H7 (cell line): Measurements from ENCODE around the gene CCDC121. TPM values are rescaled to one million over a fixed set of nuclear protein-coding genes. Genes with fewer than 3 reads are reported as not detected.
A peak's percentile ranks its signal among the peaks of the same experiment; 100 is the strongest.

ENCODE experiments used
- DNase-seq: peaks from one replicate; pipeline ENCODE4 v3.0.0; 2012
- H3K27me3 ChIP-seq: 2 replicates; pipeline ENCODE4 v1.6.0; 2011; ENCODE audit warnings: mild to moderate bottlenecking, low read length; ENCODE audit not compliant: control insufficient read depth, insufficient read depth
- H3K36me3 ChIP-seq: replicated peaks from 2 replicates; pipeline ENCODE4 v1.5.1; 2011; ENCODE audit warnings: low read length; ENCODE audit not compliant: control insufficient read depth, insufficient read depth
- H3K4me3 ChIP-seq: 2 replicates; pipeline ENCODE4 v1.5.1; 2011; ENCODE audit warnings: low read depth, mild to moderate bottlenecking, control low read depth, low read length, moderate library complexity; ENCODE audit not compliant: insufficient read depth
- total RNA-seq: library from RNA; depleted of rRNA; stranded (reverse); fragments of >200 nt; shearing (Covaris generic); gene quantifications from 2 replicates; pipeline ENCODE4 v1.2.3, GENCODE V29; 2014; rRNA removed

CCDC121 gene
- total RNA-seq, result 2.3 and 3.1 TPM in 2 replicates

GRCh38 chr2:27628767-27629709 lies at the start of gene CCDC121, which contains the start of gene GPN1:
Gene CCDC121 (minus strand): TSS chr2:27629012. CDS start chr2:27627799, 1,213 bp downstream.
Gene GPN1 (plus strand): TSS chr2:27629050. CDS start chr2:27629059, 9 bp downstream.
- peak; percentile 87 for DNase-seq
- H3K36me3 ChIP-seq, result peaks cover 9% of the 10 kb centered on the region
- peak within 1 kb of the TSS; percentile 77 for H3K4me3 ChIP-seq
- no peaks in the 10 kb centered on the region for H3K27me3 ChIP-seq

GRCh38 chr2:27672723-27673486 lies 44.1 kb upstream of the CCDC121 start:
- H3K27me3 ChIP-seq, result no peaks in the 10 kb centered on the region
- no peak for DNase-seq
- no peak overlapping the region for H3K4me3 ChIP-seq
- H3K36me3 ChIP-seq, result peaks cover 11% of the 10 kb centered on the region

GRCh38 chr2:27671235-27671634 lies 42.4 kb upstream of the CCDC121 start:
- no peak overlapping the region for H3K4me3 ChIP-seq
- DNase-seq, result no peak
- no peaks in the 10 kb centered on the region for H3K27me3 ChIP-seq
- peaks cover 7% of the 10 kb centered on the region for H3K36me3 ChIP-seq

GRCh38 chr2:27667446-27667845 lies 38.6 kb upstream of the CCDC121 start:
- no peak for DNase-seq
- Histone ChIP-seq H3K4me3 (no peak overlapping the region), H3K36me3 (peaks cover 5% of the 10 kb centered on the region), H3K27me3 (no peaks in the 10 kb centered on the region)

- peak overlapping the region; percentile 88 for H3K4me3 ChIP-seq
- DNase-seq, result no peak
These were observed 36.0 kb upstream of the CCDC121 start for GRCh38 chr2:27664622-27665363.

GRCh38 chr2:27664154-27664574 lies 35.4 kb upstream of the CCDC121 start:
- peak overlapping the region; percentile 88 for H3K4me3 ChIP-seq
- peaks cover 7% of the 10 kb centered on the region for H3K36me3 ChIP-seq
- no peak for DNase-seq

More at GRCh38 chr2:27664622-27665363, 36.0 kb upstream of the CCDC121 start:
- no peaks in the 10 kb centered on the region for H3K27me3 ChIP-seq
- peaks cover 9% of the 10 kb centered on the region for H3K36me3 ChIP-seq

GRCh38 chr2:27663285-27664153 lies 34.7 kb upstream of the CCDC121 start, which contains the start of the genes SLC4A1AP and SUPT7L:
Gene SLC4A1AP (plus strand): TSS chr2:27663889. CDS start chr2:27663915, 26 bp downstream.
Gene SUPT7L (minus strand): TSS chr2:27663614. CDS start chr2:27662192, 1,422 bp downstream.
- peaks cover 4% of the 10 kb centered on the region for H3K36me3 ChIP-seq
- peak; percentile 82 for DNase-seq
- peak within 1 kb of the TSS; percentile 88 for H3K4me3 ChIP-seq
- no peaks in the 10 kb centered on the region for H3K27me3 ChIP-seq

More at GRCh38 chr2:27664154-27664574, 35.4 kb upstream of the CCDC121 start:
- H3K27me3 ChIP-seq, result no peaks in the 10 kb centered on the region

GRCh38 chr2:27661371-27661770 lies 32.6 kb upstream of the CCDC121 start:
- Histone ChIP-seq H3K36me3 (peaks cover 6% of the 10 kb centered on the region), H3K4me3 (no peak overlapping the region), H3K27me3 (no peaks in the 10 kb centered on the region)
- DNase-seq, result no peak

- DNase-seq, result no peak
- H3K27me3 ChIP-seq, result no peaks in the 10 kb centered on the region
- H3K36me3 ChIP-seq, result peaks cover 5% of the 10 kb centered on the region
- no peak overlapping the region for H3K4me3 ChIP-seq
These were observed 26.5 kb upstream of the CCDC121 start for GRCh38 chr2:27655155-27655951.

- no peak for DNase-seq
- Histone ChIP-seq H3K36me3 (peaks cover 5% of the 10 kb centered on the region), H3K27me3 (no peaks in the 10 kb centered on the region), H3K4me3 (no peak overlapping the region)
These were observed 24.6 kb upstream of the CCDC121 start for GRCh38 chr2:27653397-27653796.

- peaks cover 7% of the 10 kb centered on the region for H3K36me3 ChIP-seq
- no peak for DNase-seq
- no peaks in the 10 kb centered on the region for H3K27me3 ChIP-seq
- H3K4me3 ChIP-seq, result no peak overlapping the region
These were observed 24.0 kb upstream of the CCDC121 start for GRCh38 chr2:27652790-27653189.

- Histone ChIP-seq H3K36me3 (peaks cover 7% of the 10 kb centered on the region), H3K4me3 (no peak overlapping the region), H3K27me3 (no peaks in the 10 kb centered on the region)
- no peak for DNase-seq
These were observed 23.5 kb upstream of the CCDC121 start for GRCh38 chr2:27652341-27652740.
